ENCODE measurements around the gene C4orf46. TPM values are rescaled to one million over a fixed set of nuclear protein-coding genes. Genes with fewer than 3 reads are reported as not detected.

Gene C4orf46
- total RNA-seq, 1 donor from 2014 or later: 18.2 TPM

DNA sequence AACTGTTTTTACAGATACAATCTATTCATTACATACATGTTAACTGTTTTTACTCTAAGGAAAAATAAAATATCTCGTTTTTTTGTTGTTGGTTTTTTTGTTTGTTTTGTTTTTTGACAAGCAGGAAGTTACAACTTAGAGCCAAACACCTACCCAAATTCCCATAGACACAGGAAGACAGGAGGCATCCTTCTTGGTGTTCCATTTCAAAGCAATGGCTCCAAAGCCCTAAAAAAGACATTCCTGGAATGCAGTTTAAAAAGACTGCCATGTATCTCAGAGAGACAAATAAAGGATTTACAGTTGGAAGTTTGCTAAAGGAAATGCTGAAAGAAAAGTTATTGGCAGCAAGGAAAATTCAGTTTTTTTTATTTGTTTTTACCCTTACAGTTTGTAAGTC lies 17.1 kb upstream of the C4orf46 start:
- no peaks in the 10 kb centered on the region for H3K9me3 Mint-ChIP-seq (ENCODE audit: low read depth)
- H3K36me3 Mint-ChIP-seq (ENCODE audit: insufficient read depth): peaks cover 4% of the 10 kb centered on the region
- no peak for DNase-seq (ENCODE audit: low spot score, unreplicated experiment)
- H3K4me1 Mint-ChIP-seq (ENCODE audit: low read depth): no peaks in the 10 kb centered on the region
- no peak overlapping the region for H3K4me3 Mint-ChIP-seq (ENCODE audit: low read depth)
- TF ChIP-seq, protein P1, sequence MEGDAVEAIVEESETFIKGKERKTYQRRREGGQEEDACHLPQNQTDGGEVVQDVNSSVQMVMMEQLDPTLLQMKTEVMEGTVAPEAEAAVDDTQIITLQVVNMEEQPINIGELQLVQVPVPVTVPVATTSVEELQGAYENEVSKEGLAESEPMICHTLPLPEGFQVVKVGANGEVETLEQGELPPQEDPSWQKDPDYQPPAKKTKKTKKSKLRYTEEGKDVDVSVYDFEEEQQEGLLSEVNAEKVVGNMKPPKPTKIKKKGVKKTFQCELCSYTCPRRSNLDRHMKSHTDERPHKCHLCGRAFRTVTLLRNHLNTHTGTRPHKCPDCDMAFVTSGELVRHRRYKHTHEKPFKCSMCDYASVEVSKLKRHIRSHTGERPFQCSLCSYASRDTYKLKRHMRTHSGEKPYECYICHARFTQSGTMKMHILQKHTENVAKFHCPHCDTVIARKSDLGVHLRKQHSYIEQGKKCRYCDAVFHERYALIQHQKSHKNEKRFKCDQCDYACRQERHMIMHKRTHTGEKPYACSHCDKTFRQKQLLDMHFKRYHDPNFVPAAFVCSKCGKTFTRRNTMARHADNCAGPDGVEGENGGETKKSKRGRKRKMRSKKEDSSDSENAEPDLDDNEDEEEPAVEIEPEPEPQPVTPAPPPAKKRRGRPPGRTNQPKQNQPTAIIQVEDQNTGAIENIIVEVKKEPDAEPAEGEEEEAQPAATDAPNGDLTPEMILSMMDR (IDR thresholded peaks at IDR 0.05; ENCODE audit: unreplicated experiment): no peak
- H3K27me3 Mint-ChIP-seq: no peaks in the 10 kb centered on the region
- H3K27ac Mint-ChIP-seq: no peak overlapping the region

DNA sequence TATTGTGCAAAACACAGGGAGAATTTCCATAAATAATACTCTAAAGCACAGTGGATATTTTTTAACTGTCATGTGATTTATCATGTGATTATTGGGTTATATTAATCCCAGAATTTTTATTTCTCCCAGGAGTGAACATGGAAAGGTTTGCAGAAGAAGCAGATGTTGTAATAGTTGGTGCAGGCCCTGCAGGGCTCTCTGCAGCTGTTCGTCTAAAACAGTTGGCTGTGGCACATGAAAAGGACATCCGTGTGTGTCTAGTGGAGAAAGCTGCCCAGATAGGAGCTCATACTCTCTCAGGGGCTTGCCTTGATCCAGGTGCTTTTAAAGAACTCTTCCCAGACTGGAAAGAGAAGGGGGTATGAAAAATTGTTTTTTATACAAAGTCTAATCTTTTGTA lies 10.4 kb upstream of the C4orf46 start:
- Mint-ChIP-seq H3K4me1 (ENCODE audit: low read depth) (no peaks in the 10 kb centered on the region), H3K36me3 (ENCODE audit: insufficient read depth) (peaks cover 3% of the 10 kb centered on the region), H3K4me3 (ENCODE audit: low read depth) (no peak overlapping the region), H3K27me3 (no peaks in the 10 kb centered on the region), H3K27ac (no peak overlapping the region), H3K9me3 (ENCODE audit: low read depth) (no peaks in the 10 kb centered on the region)
- DNase-seq (ENCODE audit: low spot score, unreplicated experiment): no peak
- TF ChIP-seq, protein P1 (IDR thresholded peaks at IDR 0.05; ENCODE audit: unreplicated experiment): no peak

DNA sequence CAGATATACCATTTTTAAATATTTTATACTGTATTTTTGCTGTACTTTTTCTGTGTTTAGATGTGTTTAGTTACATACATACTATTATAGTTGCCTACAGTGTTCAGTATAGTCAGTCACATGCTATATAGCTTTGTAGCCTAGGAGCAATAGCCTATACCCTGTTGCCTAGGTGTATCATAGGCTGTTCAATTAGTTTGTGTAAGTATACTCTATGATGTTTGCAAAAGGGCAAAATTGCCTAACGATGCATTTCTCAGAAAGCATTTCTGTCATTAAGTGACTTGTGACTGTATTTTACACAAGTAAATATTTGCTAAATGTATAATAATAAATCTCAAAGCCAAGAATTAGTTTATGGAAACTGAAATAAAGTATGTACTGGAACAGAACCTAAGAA lies 9.9 kb upstream of the C4orf46 start:
- H3K36me3 Mint-ChIP-seq (ENCODE audit: insufficient read depth): peaks cover 2% of the 10 kb centered on the region
- no peaks in the 10 kb centered on the region for H3K4me1 Mint-ChIP-seq (ENCODE audit: low read depth)
- no peak overlapping the region for H3K27ac Mint-ChIP-seq
- H3K27me3 Mint-ChIP-seq: no peaks in the 10 kb centered on the region
- H3K4me3 Mint-ChIP-seq (ENCODE audit: low read depth): no peak overlapping the region
- DNase-seq (ENCODE audit: low spot score, unreplicated experiment): no peak
- TF ChIP-seq, protein P1 (IDR thresholded peaks at IDR 0.05; ENCODE audit: unreplicated experiment): no peak
- no peaks in the 10 kb centered on the region for H3K9me3 Mint-ChIP-seq (ENCODE audit: low read depth)

DNA sequence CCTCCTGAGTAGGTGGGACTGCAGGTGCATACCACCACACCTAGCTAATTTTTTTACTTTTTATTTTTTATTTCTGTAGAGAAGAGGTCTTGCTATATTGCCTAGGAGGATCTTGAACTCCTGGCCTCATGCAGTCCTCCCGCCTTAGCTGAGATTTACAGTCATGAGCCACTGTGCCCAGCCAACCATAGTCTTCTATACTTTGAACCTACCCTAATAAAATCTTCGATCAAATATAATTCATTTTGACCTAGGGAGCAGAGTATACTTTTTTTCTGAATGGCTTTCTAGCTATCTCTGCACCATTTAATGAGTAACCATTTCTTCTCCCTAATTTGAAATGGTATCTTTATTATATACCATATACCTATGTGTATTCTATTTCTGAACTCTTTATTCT lies 7.1 kb upstream of the C4orf46 start:
- Mint-ChIP-seq H3K36me3 (ENCODE audit: insufficient read depth) (peaks cover 2% of the 10 kb centered on the region), H3K9me3 (ENCODE audit: low read depth) (no peaks in the 10 kb centered on the region), H3K4me1 (ENCODE audit: low read depth) (no peaks in the 10 kb centered on the region), H3K27ac (no peak overlapping the region), H3K27me3 (no peaks in the 10 kb centered on the region), H3K4me3 (ENCODE audit: low read depth) (no peak overlapping the region)
- DNase-seq (ENCODE audit: low spot score, unreplicated experiment): no peak
- TF ChIP-seq, protein P1 (IDR thresholded peaks at IDR 0.05; ENCODE audit: unreplicated experiment): no peak

DNA sequence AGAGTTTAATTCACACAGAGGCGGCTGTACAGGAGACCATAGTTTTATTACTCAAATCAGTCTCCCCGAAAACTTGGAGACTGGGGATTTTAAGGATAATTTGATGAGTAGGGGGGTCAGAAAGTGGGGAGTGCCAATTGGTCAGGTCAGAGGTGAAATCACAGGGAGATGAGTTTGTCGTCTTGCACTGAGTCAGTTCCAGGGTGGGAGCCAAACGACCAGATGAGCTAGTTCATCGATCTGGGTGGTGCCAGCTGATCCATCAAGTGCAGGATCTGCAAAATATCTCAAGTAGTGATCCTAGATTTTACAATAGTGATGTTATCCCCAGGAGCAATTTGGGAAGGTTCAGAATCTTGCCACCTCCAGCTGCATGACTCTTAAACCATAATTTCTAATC lies 4.4 kb upstream of the C4orf46 start:
- Mint-ChIP-seq H3K4me1 (ENCODE audit: low read depth) (peaks cover 4% of the 10 kb centered on the region), H3K9me3 (ENCODE audit: low read depth) (no peaks in the 10 kb centered on the region), H3K27ac (no peak overlapping the region), H3K4me3 (ENCODE audit: low read depth) (no peak overlapping the region), H3K27me3 (no peaks in the 10 kb centered on the region), H3K36me3 (ENCODE audit: insufficient read depth) (peaks cover 2% of the 10 kb centered on the region)
- TF ChIP-seq, protein P1 (IDR thresholded peaks at IDR 0.05; ENCODE audit: unreplicated experiment): no peak
- no peak for DNase-seq (ENCODE audit: low spot score, unreplicated experiment)
